ENCODE results near the gene CNKSR3.

- TF ChIP-seq CTCF (IDR thresholded peaks at IDR 0.05; ENCODE audit: borderline replicate concordance, extremely low read depth, low read length, poor library complexity, severe bottlenecking): no peak
- TF ChIP-seq EZH2 (IDR thresholded peaks at IDR 0.05; ENCODE audit: borderline replicate concordance, low read depth, low read length, severe bottlenecking): no peak
Observed at GRCh38 chr6:154487367-154488247, 22.9 kb downstream of the CNKSR3 start.

All from DND-41 (cell line).